A549 (cell line): ENCODE results near the gene EAPP. TPM values are rescaled to one million over a fixed set of nuclear protein-coding genes. Genes with fewer than 3 reads are reported as not detected.
"Not testable (repeated sequence)": the region's sequence is repeated elsewhere in the genome, so short reads cannot be mapped to it uniquely, and the experiment has no call there.

Experiments
- ATAC-seq, 2 experiments: fragments of 200-7000 bp in 1 of 2; fragments of >200 bp in 1 of 2; cut with Nextera tagmentation in 1 of 2; cut with Tn5 transposase in 1 of 2; 3 replicates each; pipeline versions ENCODE4 v1.8.0 to v1.9.1; 2018 to 2020; ENCODE audit warnings: mild to moderate bottlenecking in 1 of 2, moderate library complexity in 1 of 2
- CTCF ChIA-PET: fragments of 300-600 bp; sonication (Branson Sonifier 250); formaldehyde crosslinking; extraction: SDS; loops from one replicate; lab custom pipeline; 2021; ENCODE audit warnings: antibody characterized with exemption, inconsistent platforms; lab: Yijun Ruan, JAX
- POLR2A ChIA-PET: fragments of 350-600 bp; formaldehyde crosslinking; extraction: SDS; loops from one replicate; lab custom pipeline; 2021; ENCODE audit warnings: antibody characterized with exemption, inconsistent platforms; lab: Yijun Ruan, JAX
- DNase-seq, 2 experiments: peaks; one replicate each; pipeline versions ENCODE4 v3.0.0 to v3.0.0-alpha.2; 2011 to 2016; ENCODE audit warnings: low read depth in 1 of 2, low spot score in 1 of 2
- FAIRE-seq: peaks from 2 replicates; lab custom pipeline; 2011; peaks lifted over from hg19 to GRCh38; lab: Jason Lieb, UNC
- H3K27ac ChIP-seq, 2 experiments: fragments of >200 bp; sonication (Bioruptor Twin); formaldehyde crosslinking; 3 replicates each; pipeline ENCODE4 v1.5.1; 2016 to 2017
- H3K4me1 ChIP-seq: fragments of >200 bp; sonication (Bioruptor Twin); formaldehyde crosslinking; 3 replicates; pipeline ENCODE4 v1.6.1; 2016
- H3K4me2 ChIP-seq: fragments of >200 bp; sonication (Bioruptor Twin); formaldehyde crosslinking; 3 replicates; pipeline ENCODE4 v1.6.1; 2016
- H3K4me3 ChIP-seq: fragments of >200 bp; sonication (Bioruptor Twin); formaldehyde crosslinking; 3 replicates; pipeline ENCODE4 v1.5.1; 2016
- H3K9me3 ChIP-seq: fragments of >200 bp; sonication (Bioruptor Twin); formaldehyde crosslinking; 3 replicates; pipeline ENCODE4 v1.6.1; 2016
- CHD4 ChIP-seq: fragments of 200-600 bp; sonication (generic); IDR thresholded peaks from 2 replicates; pipeline ENCODE4 v1.6.1; 2016; ENCODE audit warnings: antibody characterized with exemption, mild to moderate bottlenecking, borderline replicate concordance
- E2F6 ChIP-seq: IDR thresholded peaks from 2 replicates; pipeline ENCODE4 v1.6.1; 2012; ENCODE audit warnings: low read depth, borderline replicate concordance
- EHF ChIP-seq: fragments of 250-450 bp; sonication (Bioruptor Pico); IDR thresholded peaks from 2 replicates; pipeline ENCODE4 v1.5.0; 2020; ENCODE audit warnings: mild to moderate bottlenecking
- EP300 ChIP-seq, 2 experiments: fragments of >200 bp; sonication (Bioruptor Twin); formaldehyde crosslinking; IDR thresholded peaks; 2 replicates in 1 of 2; 3 replicates in 1 of 2; pipeline ENCODE4 v1.6.1; 2016 to 2017
- FOSB ChIP-seq: fragments of 250-450 bp; sonication (Bioruptor Pico); IDR thresholded peaks from 2 replicates; pipeline ENCODE4 v1.5.0; 2020; ENCODE audit warnings: mild to moderate bottlenecking, moderate library complexity
- FOXS1 ChIP-seq: fragments of 250-450 bp; sonication (Bioruptor Pico); IDR thresholded peaks from 2 replicates; pipeline ENCODE4 v1.5.0; 2020; ENCODE audit warnings: mild to moderate bottlenecking, moderate library complexity
- HMGXB4 ChIP-seq: fragments of 250-450 bp; sonication (Bioruptor Pico); IDR thresholded peaks from 2 replicates; pipeline ENCODE4 v1.5.0; 2021; ENCODE audit warnings: mild to moderate bottlenecking, moderate library complexity, borderline replicate concordance
- RARB ChIP-seq: fragments of 250-450 bp; sonication (Bioruptor Pico); IDR thresholded peaks from 2 replicates; pipeline ENCODE4 v1.8.0; 2021; ENCODE audit warnings: mild to moderate bottlenecking, moderate library complexity
- RFX5 ChIP-seq: fragments of 450-650 bp; IDR thresholded peaks from 2 replicates; pipeline ENCODE4 v1.7.1; 2014; ENCODE audit warnings: antibody characterized with exemption, mild to moderate bottlenecking, moderate library complexity
- RNF2 ChIP-seq: fragments of 200-600 bp; sonication (generic); IDR thresholded peaks from 2 replicates; pipeline ENCODE4 v1.6.1; 2016; ENCODE audit warnings: low read depth, mild to moderate bottlenecking, antibody characterized with exemption, moderate library complexity, borderline replicate concordance
- ZFP36 ChIP-seq: fragments of 450-650 bp; IDR thresholded peaks from 2 replicates; pipeline ENCODE4 v1.6.1; 2014; ENCODE audit warnings: borderline replicate concordance; ENCODE audit not compliant: partially characterized antibody
- WGBS: methylation state at CpG from one replicate; pipeline ENCODE4 v1.1.6; 2017; ENCODE audit errors: missing lambda C conversion rate; 5-methylcytosine and 5-hydroxymethylcytosine counted together
- polyA plus RNA-seq, 4 experiments: library from polyadenylated mRNA; depleted of rRNA in 3 of 4; stranded (reverse); fragments of >200 nt; fragmentation: RNase III in 1 of 4; extraction: RNeasy Plus Mini Kit Qiagen cat#74134 plus additional on column Dnase treatment in 1 of 4; gene quantifications; 2 replicates in 3 of 4; 3 replicates in 1 of 4; pipeline ENCODE4 v1.2.3, GENCODE V29; 2011 to 2017
- TF ChIP-seq, protein P1 (sequence below): IDR thresholded peaks from 2 replicates; pipeline ENCODE4 v1.6.1; 2012
- TF ChIP-seq, protein P2 (sequence below): fragments of >200 bp; sonication (Bioruptor Twin); formaldehyde crosslinking; IDR thresholded peaks from 2 replicates; pipeline ENCODE4 v1.6.1; 2016
- TF ChIP-seq, protein P3 (sequence below): IDR thresholded peaks from 2 replicates; pipeline ENCODE4 v1.6.1; 2012

EAPP gene
- polyA plus RNA-seq, 2 of the 4 experiments (the other 2 are of a cell fraction) = 44.6 to 93.0 TPM

- DNase-seq, FAIRE-seq, H3K9me3 ChIP-seq, POLR2A ChIA-PET: not testable (repeated sequence)
- peak in 1 of 2 experiments; percentile 5; a peak in 3 of 6 replicates for ATAC-seq
- peak overlapping the region; percentile 78 for H3K4me2 ChIP-seq
- peaks cover 17% of the 10 kb centered on the region; the same call in 2 of the 3 replicates for H3K4me1 ChIP-seq
- peak overlapping the region; percentile 85 to 93 for H3K27ac ChIP-seq
- peak; percentile 82; the same call in 1 of the 2 replicates for TF ChIP-seq CHD4
- TF ChIP-seq, all 56 proteins: peak for 1; not testable (repeated sequence) for 55
- CTCF ChIA-PET = interaction anchor here (0.6 to 1.3 kb wide), 2 partner anchors 43 to 1084 kb away, joined by 3 to 4 read pairs; no protein-coding TSS in a partner anchor
- WGBS = 59% methylated on average over 14 of the region's 19 CpGs
- peak overlapping the region; percentile 75 for H3K4me3 ChIP-seq
Observed at GRCh38 chr14:34540181-34541059, 919 bp upstream of the EAPP start.

DNA sequence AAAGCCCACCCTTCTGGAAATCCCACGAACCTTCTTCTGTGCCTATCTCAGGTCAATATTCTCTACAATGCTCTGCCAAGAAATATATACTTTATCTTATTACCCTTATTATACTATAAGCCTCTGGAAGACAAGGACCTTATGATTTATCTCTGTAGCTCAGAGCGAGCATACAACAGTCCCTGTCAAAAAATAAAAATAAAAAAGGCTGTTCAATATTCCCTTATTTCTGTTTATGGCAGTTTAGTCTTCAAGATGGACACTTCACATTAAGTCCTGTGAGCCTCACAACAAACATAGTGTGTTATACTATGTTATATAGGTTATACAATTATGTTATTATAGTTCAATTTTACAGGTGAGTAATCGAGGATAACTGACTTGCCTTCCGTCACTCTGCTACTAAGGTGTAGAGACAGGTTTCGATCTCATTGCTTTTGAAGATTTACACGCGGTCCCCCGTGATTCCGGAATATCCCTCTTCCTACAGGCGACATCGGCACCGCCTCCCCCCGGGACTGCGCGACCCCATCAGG lies 562 bp downstream of the EAPP start:
- ATAC-seq = no peak; a peak in 1 of 6 replicates
- Histone ChIP-seq H3K27ac (peak overlapping the region; percentile 85 to 93), H3K4me1 (peaks cover 17% of the 10 kb centered on the region; the same call in 2 of the 3 replicates), H3K4me2 (peak overlapping the region; percentile 86), H3K9me3 (no peaks in the 10 kb centered on the region), H3K4me3 (peak overlapping the region; percentile 75)
- ChIA-PET POLR2A (no interaction called here), CTCF (interaction anchor here (0.8 kb wide), 1 partner anchor 41 kb away, joined by 3 read pairs; no protein-coding TSS in a partner anchor)
- FAIRE-seq = no peak
- 0 out of 2 replicates have a peak, but pooled peaks have one; percentile 34 for TF ChIP-seq HMGXB4 (CRISPR knock-in tag)
- TF ChIP-seq, protein P1, sequence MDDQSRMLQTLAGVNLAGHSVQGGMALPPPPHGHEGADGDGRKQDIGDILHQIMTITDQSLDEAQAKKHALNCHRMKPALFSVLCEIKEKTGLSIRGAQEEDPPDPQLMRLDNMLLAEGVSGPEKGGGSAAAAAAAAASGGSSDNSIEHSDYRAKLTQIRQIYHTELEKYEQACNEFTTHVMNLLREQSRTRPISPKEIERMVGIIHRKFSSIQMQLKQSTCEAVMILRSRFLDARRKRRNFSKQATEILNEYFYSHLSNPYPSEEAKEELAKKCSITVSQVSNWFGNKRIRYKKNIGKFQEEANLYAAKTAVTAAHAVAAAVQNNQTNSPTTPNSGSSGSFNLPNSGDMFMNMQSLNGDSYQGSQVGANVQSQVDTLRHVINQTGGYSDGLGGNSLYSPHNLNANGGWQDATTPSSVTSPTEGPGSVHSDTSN = no peak
- 2% methylated on average over 15 of the region's 15 CpGs for WGBS
- no peak for DNase-seq

DNA sequence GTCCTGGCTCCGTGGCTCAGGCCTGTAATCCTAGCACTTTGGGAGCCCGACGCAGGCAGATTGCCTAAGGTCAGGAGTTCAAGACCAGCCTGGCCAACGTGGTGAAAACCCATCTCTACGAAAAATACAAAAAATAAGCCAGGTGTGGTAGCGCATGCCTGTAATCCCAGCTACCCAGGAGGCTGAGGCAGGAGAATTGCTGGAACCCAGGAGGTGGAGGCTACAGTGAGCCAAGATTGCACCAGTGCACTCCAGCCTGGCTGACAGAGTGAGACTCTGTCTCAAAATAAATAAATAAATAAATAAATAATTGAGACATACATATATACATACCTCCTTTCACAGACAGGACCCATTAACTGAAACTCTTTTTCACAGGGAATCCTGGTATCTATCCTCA lies 1.4 kb downstream of the EAPP start:
- POLR2A ChIA-PET = not testable (repeated sequence)

DNA sequence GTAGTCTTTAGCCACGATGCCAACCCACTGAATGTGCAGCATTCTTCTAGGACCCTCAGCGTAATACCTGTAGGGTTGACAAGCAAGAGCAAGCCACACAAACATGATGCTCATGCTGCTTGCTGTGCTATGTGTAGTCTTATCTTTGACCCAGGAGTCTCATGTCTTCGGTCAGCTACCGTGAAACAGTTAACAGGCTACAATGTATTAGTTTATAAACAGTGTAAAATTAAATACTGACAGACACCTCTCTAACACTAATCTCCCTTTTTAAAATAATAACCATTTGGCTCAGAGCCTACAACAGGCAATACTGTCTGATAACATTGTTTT lies 1.9 kb downstream of the EAPP start:
- 81% methylated on average over 4 of the region's 4 CpGs for WGBS
- ATAC-seq (no peak), DNase-seq (no peak), FAIRE-seq (no peak)
- H3K4me2 ChIP-seq = peak overlapping the region; percentile 86
- no peaks in the 10 kb centered on the region for H3K9me3 ChIP-seq
- TF ChIP-seq EP300 (IDR thresholded peaks at IDR 0.05) (no peak), RNF2 (no peak), ZFP36 (no peak), FOSB (CRISPR knock-in tag) (no peak), EHF (CRISPR knock-in tag) (no peak), RARB (CRISPR knock-in tag) (no peak), FOXS1 (no peak), E2F6 (no peak), RFX5 (no peak)
- TF ChIP-seq, protein P2, sequence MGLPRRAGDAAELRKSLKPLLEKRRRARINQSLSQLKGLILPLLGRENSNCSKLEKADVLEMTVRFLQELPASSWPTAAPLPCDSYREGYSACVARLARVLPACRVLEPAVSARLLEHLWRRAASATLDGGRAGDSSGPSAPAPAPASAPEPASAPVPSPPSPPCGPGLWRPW = no peak
- TF ChIP-seq, protein P3, sequence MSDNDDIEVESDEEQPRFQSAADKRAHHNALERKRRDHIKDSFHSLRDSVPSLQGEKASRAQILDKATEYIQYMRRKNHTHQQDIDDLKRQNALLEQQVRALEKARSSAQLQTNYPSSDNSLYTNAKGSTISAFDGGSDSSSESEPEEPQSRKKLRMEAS = no peak
- H3K4me1 ChIP-seq = peaks cover 17% of the 10 kb centered on the region; the same call in 2 of the 3 replicates
- H3K4me3 ChIP-seq = no peak overlapping the region
- ChIA-PET POLR2A (no interaction called here), CTCF (interaction anchor here (1.1 to 2.7 kb wide), 3 partner anchors 17 to 206 kb away, joined by 5 to 8 read pairs (median 6); no protein-coding TSS in a partner anchor)
- no peak overlapping the region for H3K27ac ChIP-seq

More for the DNA sequence above, 1.4 kb downstream of the EAPP start:
- WGBS = 66% methylated on average over 6 of the region's 6 CpGs
- CTCF ChIA-PET = interaction anchor here (0.8 to 2.7 kb wide), 3 partner anchors 18 to 207 kb away, joined by 3 to 8 read pairs (median 6); no protein-coding TSS in a partner anchor
- Histone ChIP-seq H3K27ac (0 out of 6 replicates have a peak overlapping the region, but pooled peaks of 1 of the 2 experiments have one; percentile 13), H3K4me3 (peak overlapping the region; percentile 75; the same call in 2 of the 3 replicates), H3K4me2 (peak overlapping the region; percentile 86), H3K4me1 (peaks cover 17% of the 10 kb centered on the region; the same call in 2 of the 3 replicates)
- FAIRE-seq, ATAC-seq, H3K9me3 ChIP-seq, DNase-seq: not testable (repeated sequence)
